HG02763 (cell line): ENCODE results near the gene PNMT.

Experiments
- ATAC-seq: cut with Tn5 transposase; IDR thresholded peaks from one replicate; pipeline ENCODE4 v1.9.1; 2021; ENCODE audit warnings: mild to moderate bottlenecking, moderate library complexity; ENCODE audit not compliant: unreplicated experiment

Gene PNMT

GRCh38 chr17:39667945-39668924 lies at the start of gene PNMT:
PNMT (plus strand) TSS chr17:39668453; CDS start chr17:39668476, 23 bp downstream.
- ATAC-seq, result no peak

GRCh38 chr17:39618956-39619785 lies 49.1 kb upstream of the PNMT start:
- ATAC-seq, result no peak

DNA sequence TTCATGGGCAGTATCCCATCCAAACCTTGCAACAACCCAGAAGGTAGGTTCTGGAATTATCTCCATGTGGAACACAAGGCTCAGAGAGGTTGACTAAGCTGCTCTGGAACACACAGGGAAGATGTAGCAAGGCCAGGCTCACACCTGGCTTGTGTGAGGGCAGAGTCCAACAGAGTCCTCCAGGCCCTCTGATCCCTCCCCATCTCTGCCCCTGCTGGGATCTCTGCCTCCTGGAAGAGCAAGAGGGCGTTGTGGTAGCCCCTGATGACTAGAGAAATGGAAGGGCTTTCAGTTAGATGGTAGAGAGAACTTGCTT lies 48.5 kb upstream of the PNMT start:
- ATAC-seq, result no peak

DNA sequence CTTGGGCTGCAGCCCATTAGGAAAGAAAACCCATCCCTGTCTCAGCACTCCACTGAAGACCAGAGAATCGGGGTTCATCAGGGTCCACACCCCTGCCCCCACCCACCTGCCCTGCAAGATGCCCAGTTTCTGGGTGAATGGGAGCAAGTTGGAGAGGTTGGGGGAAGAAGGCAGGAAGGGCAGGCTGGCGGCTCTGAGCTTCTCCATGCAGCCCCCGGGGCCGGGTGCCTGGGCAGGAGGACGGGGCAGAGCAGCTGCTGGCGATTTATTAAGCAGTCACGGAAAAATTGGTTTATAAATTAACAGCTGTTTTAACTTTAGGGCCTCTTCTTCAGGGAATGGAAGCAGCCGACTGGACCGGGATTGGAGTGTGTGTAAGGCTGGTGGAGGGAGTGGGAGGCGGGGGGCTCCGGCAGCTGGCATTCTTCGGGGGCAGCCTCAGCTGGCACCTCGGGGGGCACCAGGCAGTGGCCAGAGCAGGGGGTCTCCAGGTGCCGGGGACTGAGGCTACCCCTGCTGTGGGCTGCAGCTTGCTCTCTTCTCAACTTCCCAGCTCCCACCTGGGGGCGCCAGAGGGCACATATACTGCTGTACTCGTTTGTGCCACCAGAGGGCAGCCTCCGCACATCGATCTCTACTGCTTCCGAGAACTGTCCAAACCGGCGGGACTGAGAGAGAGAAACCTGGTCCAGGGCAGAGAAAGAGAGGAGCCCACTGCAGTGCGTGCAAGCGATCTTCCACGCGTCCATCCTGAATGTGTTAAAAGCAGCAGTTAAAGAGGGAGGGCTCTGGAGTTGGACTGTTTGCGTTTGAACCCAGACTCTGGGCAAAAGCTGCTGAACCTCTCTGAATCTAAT lies 46.5 kb upstream of the PNMT start:
- peak; percentile 56 for ATAC-seq

DNA sequence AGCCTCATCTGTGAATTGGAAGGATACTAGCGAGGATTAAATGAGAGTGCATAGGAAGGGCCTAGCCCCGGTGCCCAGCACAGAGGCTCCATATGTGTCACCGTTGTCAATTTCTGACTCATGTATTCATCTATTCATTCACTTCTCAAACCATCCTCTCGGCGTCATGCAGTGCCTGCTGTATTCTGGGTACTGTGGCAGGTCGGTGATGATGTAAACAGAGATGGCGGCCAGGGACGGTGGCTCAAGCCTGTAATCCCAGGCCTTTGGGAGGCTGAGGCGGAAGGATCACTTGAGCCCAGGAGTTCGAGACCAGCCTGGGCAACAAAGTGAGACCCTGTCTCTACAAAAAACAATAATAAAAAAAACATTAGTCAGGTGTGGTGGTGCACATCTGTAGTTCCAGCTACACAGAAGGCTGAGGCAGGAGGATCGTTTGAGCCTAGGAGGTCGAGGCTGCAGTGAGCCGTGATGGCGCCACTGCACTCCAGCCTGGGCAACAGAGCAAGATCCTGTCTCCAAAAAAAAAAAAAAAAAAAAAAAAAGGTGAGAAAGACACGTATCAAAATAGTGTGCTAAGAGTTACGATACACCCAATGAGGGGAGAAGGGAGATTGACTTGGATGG lies 45.8 kb upstream of the PNMT start:
- ATAC-seq, result peak; percentile 21

- ATAC-seq, result no peak
Measured at GRCh38 chr17:39623356-39623950, 44.8 kb upstream of the PNMT start.

GRCh38 chr17:39624313-39624712 lies 43.9 kb upstream of the PNMT start:
- no peak for ATAC-seq

GRCh38 chr17:39625198-39625785 lies 43.0 kb upstream of the PNMT start:
- ATAC-seq, result no peak

DNA sequence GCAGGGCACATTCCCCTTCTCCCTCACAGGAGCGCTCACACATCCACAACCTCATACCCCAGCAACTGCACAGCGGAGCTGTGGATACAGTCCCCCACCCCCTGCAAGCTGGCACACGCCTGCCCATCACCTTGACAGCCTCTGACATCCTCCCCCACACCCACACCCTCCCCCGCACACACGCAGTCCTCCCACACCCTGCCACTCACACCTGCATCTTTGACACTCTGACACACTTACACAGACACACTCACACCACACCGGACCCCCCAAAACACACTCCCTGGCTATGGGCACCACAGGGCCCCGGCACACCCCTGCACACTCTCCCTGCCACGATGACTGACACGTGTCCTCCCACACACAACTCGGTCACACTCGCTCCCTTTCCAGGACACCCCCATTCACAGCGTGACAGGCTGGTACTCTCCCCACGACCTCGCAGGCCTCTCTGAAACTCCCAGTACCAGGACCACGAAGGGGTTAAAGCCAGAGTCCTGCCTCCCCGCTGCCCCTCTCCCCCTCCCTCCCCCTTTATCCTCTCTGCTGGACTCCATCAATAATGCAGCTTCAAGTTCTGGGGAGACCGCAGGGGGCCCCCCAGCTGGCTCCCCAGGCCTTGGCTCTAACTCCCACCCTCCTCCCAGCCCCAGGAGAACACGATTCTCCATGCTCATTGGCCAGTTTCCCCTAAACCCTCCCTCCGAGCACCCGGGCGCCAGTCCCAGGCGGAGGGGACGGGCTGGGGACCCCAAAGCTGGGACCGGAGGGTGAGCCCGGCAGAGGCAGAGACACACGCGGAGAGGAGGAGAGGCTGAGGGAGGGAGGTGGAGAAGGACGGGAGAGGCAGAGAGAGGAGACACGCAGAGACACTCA lies 41.8 kb upstream of the PNMT start, which contains the start of gene PPP1R1B:
Gene PPP1R1B, plus strand, starts transcription at position 782 of the 876 bp plus-strand sequence. CDS start 441 bp downstream, outside the sequence.
- ATAC-seq, result no peak

DNA sequence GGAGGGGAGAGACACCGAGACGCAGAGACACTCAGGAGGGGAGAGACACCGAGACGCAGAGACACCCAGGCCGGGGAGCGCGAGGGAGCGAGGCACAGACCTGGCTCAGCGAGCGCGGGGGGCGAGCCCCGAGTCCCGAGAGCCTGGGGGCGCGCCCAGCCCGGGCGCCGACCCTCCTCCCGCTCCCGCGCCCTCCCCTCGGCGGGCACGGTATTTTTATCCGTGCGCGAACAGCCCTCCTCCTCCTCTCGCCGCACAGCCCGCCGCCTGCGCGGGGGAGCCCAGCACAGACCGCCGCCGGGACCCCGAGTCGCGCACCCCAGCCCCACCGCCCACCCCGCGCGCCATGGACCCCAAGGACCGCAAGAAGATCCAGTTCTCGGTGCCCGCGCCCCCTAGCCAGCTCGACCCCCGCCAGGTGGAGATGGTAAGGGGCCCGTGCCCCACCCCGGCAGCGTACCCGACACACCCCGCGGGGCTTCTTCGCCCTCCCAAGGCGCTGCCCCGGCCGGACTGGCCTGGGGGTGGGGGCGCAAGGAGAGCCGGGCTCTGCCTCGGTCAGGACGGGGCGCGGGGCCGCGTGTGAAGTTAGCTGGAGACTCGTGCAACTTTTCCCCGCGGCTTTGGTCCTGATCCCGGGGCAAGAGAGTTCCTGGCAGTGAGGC lies 41.1 kb upstream of the PNMT start:
- no peak for ATAC-seq

DNA sequence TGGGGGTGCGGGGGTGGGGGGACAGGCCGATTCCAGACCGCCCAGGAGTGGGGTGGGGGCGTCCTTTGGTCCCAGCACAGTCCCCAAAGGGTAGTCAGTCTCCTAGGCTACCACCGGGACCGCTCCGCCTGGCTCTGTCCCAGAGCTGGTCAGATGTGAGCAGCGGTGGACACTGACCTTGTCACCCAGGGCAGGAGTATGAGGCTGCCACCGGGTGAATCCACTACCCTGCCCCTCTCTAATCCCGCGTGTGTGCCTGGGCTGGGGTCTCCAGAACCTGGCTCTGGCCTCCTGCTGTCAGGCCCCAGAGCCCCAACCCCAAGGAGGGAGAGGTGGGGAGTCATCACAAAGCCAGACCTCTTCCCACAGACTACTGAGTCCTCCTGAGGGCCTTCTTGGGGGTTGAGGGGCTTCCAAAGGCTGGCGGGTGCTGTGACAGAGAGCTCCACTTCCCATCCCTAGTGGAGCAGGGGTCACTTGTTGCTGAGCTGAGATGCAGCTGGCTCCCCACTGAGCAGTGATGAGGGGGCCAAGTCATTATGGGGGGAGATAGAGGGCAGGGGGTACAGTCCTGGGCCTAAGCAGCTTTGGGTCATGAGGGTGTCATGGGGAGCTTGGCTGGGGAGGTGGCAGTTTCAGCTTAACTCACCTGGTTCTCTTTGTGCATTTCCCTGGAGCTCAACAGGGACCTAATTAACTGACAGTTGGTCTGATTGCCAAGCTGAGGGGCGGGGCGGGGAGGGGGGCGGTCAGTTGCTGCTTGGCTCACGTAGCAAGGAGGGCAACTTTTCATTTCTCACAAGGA lies 40.3 kb upstream of the PNMT start:
- no peak for ATAC-seq

GRCh38 chr17:39628655-39629493 lies 39.4 kb upstream of the PNMT start:
- no peak for ATAC-seq

- ATAC-seq, result no peak
Measured at GRCh38 chr17:39629494-39629880, 38.8 kb upstream of the PNMT start.

GRCh38 chr17:39629898-39630297 lies 38.4 kb upstream of the PNMT start:
- ATAC-seq, result no peak

GRCh38 chr17:39631403-39631802 lies 36.9 kb upstream of the PNMT start:
- ATAC-seq, result no peak

- ATAC-seq, result no peak
Measured at GRCh38 chr17:39632153-39632941, 35.9 kb upstream of the PNMT start.
